Islet of Langerhans (tissue), 1 donor: ENCODE results near the gene PLEKHG5.
"Not testable (repeated sequence)": the region's sequence is repeated elsewhere in the genome, so short reads cannot be mapped to it uniquely, and the experiment has no call there.

Source experiments
- FAIRE-seq: peaks from one replicate; lab custom pipeline; 2011; peaks lifted over from hg19 to GRCh38; lab: Jason Lieb, UNC

PLEKHG5 gene

DNA sequence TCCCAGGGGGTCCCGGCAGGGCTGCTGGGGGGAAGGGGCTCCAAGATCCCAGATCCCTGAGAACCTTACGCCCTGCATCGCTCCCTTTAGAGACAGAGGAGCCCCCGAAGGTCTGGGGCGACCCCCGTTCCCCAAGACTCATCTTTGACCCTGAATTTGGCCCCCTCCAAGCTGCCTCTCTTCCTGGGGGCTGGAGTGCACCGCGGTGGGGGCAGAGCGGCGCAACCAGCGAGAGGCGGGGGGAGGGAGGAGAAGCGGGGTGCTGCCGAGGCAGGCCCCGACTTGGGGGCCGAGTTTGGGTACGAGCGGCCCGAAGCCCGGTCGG lies 5.4 kb upstream of the PLEKHG5 start:
- FAIRE-seq = no peak

DNA sequence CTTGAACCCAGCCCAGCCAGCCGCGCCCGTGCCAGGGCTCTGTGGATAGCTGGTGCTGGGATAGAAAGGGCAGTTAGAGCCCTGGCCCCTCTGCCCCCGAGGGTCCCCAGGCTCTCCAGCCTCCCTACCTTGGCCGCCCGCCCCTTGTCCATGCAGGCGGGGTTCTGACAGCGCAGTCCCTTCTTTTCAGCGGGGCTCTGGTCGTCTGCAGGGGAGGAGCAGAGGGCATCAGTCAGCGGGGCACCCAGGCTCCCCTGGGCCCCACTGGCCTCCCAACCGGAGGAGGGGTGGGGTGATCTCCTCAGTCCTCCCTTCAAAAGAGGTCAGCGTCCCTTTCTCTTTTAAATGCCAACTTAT lies 4.9 kb upstream of the PLEKHG5 start:
- FAIRE-seq = no peak

DNA sequence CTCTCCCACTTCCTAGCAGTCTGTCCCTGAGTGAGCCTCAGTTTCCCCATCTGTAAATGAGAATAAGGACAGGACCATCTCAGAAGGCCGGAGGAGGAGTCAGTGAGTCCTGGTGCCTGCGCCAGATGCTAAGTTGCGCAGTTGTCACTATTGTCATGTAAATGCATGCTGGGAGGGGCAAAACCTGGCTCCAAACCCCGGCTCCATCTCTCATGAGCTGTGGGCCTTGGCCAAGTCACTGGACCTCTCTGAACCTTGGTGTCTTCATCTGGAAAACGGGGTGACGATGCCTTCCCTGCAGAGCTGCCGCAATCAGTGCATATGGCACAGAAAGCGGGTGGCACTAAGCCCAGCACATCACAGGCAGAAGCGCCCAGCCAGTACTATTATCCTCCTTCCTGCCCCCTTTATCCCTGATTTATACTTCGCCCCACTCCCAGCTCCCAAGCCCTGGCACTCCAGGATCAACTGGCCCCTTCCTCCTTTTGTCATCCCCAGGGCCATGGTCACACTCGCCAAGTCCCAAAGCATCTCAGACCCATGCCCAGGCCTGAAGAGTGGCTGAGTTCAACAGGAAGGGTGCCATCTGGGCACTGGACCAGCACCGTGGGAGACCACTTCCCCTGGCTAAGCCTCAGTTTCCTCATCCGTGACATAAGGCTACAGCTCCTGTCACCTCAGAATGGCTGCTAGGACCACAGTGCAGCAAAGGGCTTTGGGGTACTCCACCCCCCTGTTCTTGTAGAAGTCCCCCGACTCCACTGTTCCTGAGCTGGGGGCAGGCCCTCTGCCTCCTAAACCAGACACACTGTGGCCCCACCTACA lies 4.3 kb upstream of the PLEKHG5 start:
- no peak for FAIRE-seq

DNA sequence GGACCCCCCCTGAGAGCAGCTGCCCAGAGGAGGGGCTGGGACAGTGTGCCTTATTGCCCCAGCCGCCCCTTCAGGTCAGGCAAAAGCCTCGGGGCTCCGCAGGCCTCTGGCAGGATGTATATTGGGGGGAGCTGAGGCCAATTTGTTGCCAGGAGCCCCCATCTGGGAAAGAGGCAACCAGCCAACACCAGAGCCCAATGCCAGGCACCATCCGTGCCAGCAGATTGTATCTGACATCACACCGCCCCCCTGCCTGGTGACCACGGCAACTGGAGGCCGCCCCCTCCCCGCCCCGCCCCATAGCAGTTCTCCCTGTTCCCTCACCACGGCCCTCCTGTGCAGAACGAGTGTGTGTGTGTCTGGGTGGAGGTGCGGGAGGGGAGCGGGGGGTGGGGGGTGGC lies 3.6 kb upstream of the PLEKHG5 start:
- no peak for FAIRE-seq

DNA sequence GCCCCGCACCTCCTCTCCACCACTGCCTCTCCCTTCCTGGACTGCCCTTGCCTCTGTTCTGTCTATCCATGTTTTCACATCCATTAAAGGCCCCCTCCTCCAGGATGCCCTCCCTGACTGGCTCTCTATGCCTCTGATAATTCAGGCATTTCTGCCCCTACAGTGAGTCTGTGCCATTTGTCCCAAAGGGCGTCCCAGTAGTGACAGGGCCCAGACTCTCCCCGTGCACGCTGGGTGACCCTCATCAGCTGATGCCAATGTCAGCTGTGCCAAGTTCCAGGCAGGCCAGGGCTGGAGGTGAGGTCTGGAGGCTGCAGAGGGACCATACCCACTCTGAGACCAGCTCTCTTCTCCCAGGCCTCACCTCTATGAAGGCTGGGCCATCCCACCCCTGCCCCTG lies 3.2 kb upstream of the PLEKHG5 start:
- no peak for FAIRE-seq

DNA sequence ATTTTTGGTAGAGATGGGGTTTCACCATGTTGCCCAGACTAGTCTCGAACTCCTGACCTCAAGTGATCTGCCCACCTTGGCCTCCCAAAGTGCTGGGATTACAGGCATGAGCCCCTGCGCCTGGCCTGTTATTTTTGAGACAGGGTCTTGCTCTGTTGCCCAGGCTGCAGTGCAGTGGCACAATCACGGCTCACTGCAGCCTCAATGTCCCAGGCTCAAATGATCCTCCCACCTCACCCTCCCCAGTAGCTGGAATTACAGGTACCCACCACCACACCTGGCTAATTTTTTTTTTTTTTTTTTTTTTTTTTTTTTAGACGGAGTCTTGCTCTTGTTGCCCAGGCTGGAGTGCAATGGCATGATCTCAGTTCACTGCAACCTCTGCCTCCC lies 2.4 kb upstream of the PLEKHG5 start:
- FAIRE-seq = not testable (repeated sequence)

DNA sequence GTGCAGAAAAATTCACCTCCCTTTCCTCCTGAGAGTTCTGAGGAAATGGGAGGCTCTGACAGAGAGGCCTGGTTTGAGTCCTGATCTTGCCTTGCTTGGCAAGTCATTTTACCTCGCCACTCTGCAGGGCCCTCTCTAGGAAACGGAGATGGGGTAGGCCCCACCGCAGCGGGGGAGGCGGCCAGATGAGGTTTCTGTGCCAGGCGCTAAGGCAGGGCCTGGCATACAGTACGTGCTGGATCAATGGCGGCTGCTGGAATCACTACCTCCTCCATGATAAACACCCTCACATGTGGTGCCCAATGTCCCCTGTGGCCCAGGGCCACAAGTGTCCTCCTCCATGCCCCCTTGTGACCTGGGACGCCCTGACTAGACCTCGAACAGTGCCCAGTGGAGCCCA lies 499 bp upstream of the PLEKHG5 start:
- FAIRE-seq = no peak

DNA sequence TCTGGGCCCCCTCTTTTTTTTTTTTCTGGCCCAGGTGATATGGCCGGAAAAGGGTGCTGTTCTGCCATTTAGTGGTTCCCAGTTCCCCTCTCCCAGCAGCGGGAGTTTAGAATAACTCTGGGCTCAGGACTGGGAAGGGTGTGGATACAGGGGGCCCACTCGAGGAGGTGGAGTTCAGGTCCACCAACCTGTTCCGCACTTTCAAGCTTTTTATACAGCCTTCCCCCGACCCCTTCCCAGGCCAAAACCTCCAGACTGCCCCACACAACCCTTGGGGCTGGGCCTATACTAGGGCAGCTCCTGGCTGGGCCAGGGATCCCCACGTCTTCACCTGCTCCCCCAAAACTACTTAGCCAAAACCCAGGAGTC lies 402 bp downstream of the PLEKHG5 start:
- FAIRE-seq = no peak

DNA sequence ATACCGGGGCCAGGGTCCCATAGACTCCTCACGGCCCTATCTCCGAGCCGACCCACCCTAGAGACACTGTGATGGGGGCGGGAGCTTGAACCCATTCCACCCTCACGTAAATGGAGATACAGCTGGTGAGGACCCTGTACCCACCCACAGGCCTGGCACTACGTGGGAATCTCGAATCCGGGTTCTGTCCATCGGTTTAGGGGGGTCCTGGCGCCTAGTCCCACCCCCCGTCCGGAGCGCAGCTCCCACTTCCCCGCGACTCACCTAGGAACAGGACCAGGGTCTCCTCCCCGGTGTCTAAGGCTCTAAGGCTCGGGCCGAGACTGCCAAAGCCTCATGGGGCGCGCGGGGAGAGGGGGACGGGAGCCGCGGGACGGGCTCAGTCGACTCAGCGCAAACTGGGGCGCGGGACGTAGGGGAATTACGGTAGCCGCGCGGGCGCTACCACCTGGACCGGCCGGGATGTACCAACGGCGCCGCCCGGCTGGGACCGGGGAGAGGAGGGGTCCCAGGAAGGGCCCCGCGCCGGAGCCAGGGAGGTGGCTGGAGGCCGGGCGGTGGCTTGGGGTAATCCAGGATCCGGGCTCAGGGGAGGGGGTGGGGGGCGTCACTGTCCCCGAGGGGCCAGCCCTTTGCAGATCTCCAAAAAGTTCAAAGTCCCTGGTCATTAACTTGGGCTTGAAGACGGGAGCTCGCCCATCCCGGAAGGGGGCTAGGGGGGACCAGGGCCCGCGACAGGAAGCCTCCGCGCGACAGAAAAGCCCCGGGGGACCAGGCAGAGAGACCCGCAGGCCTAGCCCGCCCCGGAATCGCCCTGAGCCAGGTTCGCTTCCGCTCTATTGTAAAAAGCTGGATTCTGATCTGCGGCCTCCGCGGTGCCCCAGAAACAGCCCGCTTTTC lies 1.0 kb downstream of the PLEKHG5 start:
- FAIRE-seq = no peak

DNA sequence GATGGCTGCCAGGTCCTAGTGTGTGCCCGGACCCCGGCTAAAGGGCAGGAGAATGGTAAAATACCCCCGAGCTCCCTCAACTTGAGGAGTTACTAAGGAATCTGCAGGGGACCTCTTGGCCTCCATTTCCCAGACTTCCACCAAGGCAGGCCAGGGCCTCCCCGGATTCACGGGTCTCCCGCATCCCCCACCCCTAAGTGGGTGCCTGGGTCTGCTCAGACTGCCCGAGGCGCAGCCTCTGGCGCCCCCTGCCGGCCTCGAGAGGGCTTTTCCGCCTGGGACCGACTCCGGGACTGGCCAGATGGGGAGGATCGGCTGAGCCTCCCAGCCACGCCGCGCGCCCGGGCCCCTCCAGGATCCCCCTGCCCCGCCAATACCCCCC lies 1.7 kb downstream of the PLEKHG5 start:
- no peak for FAIRE-seq

DNA sequence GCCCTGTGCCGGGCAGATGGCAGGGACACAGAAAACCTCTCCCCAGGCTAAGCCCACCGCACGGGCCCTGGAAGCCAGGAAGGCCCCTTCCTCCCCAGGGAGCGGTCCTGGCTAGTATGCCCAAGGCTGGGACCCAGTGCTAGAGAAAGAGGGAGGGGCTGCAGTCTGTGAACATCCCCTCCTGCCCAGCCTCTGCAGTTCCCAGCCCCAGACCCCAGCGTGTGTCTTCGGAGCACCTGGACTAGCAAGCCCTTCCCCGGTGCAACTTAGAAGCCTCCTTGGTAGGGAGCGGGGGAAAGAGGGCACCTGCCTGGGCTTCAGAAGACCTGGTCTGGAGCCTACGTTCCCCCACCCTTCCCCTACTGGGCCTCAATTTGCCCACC lies 2.1 kb downstream of the PLEKHG5 start:
- FAIRE-seq = no peak

DNA sequence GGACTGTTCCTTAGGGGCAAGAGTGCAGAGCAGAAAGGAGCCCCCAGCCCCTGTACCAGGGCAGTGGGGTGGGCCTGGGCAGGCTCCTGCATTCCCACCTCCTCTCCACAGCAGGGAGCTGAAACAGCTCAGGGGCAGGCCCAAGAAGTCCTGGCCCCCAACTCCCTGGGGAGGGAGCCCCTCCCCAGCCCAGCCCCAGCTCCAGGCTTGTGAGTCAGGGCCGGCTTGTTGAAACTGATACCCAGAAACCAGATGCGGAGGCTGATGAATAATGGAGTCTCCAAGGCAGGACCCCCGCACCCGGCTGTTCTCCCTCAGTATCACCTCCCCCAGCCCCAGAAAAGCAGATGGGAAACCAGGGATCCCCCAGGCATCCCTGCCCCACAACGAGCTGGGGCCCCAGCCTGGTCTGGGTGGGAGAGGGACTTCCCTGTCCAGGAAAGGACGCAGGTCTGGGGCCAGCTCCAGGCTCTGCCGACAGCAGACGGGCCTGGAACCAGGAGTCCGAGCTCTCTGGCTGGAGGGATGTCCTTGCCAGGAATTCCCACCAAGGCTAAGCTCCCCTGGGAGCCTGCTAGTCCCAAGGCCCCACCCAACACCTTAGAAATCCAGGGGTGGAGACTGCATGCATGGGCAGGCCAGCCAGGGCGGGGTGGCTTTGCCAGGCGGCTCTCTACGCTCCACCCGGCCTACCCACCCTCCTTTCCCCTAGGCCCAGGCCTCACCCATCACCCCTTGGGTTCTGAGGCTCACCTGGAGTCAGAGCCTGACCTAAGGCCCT lies 2.7 kb downstream of the PLEKHG5 start:
- FAIRE-seq = no peak

DNA sequence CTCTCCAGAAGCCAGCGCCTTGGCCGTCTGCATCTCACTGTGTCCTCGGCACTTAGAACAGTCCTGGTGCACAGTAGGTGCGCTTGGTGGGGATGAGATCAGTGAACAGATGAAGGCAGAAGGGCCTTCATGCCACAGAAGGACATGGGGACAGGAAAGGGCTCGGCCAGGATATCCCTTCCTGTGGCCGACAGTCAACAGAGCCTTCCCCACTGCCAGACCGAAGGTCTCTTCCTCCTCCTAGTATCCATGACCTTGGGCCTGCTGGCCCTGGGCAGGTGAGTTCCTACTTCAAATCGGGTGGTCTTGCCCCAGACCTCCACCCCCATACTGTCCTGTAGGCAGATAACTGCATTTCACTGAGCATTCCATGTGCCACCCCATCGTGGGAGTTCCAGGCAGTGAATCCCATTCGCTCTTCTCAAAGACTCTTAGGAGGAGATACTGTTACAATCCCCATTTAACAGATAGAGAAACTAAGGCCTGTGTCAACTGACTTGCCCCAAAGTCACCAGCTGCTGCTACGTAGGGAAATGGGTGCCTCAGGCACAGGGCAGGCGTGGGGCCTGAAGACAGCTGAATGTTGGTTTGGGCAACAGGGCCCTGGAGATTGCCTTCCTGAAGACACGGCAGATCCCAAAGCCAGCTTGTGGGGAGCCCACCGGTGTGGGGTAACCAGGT lies 3.5 kb downstream of the PLEKHG5 start:
- FAIRE-seq = no peak

DNA sequence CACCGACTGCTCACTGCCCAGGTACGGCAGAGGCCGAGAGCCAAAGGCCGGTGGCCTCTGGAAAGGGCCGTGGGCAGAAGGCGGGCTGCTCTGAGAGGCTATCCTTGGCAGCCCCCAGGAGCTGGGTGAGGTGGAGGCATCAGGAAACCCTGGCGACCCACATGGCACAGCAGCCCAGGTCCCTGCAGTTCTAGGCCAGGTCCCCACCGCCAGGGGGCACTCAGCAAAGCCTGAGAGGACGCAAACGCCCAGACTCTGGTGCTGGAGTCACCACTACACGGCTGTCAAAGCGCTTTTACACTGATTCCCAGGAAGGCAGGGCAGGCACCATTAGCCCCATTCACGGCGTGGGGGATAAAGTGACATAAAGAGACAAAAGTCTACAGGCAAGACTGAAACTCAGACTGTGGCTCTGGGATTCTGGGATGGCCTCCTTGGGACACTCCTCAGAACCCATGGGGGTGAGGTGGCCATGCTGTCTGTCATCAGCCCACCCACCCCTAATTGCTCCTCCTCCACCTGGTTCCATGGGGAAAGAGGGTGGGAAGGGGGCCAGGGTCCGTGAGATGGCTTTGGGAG lies 4.9 kb downstream of the PLEKHG5 start:
- FAIRE-seq = no peak

DNA sequence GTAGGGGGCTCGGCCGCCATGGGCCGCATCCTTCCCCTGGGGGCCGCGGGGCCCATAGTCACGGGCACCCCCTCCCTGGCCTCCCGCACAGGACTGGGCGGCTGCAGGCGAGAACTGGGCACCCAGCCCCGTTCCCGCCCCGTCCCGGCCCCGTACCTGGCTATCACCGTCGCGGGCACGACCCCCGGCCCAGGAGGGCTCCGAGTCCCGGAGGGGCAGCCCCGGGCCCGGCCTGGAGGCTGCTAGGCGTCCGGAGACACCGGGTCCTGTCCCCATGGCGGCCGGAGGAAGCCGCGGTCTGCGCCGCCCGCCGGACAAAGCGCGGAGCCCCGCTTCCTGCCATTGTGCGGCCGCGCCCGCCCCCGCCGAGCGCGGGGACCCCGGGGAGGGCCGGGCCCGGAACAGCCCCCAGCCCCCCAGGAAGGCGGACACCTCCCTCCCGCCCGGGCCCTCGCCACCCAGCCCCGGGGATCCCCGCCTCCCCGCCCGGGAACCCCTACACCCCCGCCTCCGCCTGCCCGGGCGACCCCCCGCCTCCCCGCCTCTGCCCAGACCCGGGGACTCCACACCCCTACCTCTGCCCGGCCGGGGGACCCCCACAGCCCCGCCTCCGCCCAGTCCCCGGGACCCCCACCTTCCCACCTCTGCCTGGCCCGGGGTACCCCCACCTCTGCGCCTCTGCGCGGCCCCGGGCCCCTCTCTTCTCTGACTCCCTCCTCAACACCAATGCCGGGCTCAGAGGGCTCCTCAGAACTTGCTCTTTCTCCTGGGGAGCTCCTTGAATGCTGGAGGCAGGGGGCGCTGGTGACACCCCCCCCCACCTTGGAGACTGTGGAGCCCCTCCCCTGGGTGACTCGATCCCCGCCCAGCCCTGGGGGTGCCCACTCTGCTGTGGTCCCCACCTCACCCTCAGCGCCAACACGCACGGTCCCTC lies 6.0 kb downstream of the PLEKHG5 start:
- no peak for FAIRE-seq

DNA sequence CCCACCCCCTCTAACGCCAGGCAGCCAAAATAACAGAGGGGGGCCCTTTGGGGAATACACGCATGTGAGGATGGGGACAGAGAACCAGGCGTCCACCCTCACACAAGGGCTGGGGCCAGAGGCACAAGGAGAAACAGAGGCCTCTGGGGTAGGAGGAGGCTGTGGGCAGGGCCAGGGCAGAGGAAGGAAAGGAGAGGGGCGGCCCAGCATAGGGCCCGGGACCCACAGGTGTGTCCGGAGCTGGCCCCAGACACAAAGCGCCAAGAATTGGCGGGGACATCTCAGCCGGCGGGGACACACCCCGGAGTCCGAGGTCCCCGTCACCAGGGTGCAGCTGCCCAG lies 6.7 kb downstream of the PLEKHG5 start:
- no peak for FAIRE-seq

DNA sequence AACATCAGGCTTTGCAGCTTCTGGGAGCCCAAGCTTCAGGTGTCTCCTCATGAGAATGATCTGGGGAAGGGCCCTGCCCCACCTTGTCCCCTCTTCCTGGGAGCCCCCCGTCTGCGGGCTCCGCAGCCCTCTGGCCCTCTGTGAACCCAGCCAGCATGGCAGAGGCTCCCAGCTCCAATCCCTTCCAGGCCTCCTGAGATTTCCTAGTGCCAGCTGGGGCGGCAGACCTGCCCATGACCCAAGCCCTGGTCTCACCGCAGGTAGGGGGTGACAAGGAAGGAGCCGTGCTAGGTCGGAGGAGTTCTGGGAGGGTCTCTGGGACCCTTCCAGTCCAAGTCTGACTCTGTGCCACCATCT lies 7.7 kb downstream of the PLEKHG5 start:
- no peak for FAIRE-seq

DNA sequence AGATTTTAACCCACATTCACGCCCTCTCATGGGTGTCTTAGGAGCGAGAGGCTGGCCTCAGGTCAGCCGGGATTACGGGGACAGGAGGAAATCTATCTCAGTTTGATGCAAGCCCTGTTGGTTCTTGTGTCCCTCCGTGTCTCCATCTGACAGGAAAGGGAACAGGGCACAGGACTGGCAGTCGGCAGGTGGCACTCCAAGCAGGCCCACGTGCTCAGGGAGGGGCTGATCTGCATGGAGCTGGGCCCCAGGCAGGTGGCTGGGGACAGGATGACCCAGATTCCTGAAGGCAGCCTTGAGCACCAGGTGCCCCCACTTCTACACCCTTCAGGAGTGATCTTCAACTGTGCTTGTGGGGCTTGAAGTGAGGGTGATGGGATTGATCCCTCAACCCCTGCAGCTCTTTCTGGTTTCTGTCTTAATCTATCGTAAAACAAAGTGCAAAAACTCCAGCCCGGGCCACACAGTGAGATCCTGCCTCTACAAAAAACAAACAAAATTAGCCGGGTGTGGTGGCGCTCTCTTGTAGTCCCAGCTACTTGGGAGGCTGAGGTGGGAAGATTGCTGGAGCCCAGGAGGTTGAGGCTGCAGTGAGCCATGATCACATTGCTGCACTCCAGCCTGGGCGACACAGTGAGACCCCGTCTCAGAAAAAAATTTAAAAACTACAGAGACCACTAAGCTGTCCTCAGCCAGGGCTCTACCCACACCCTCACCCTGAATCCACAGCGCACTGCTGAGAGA lies 8.3 kb downstream of the PLEKHG5 start:
- FAIRE-seq = no peak

DNA sequence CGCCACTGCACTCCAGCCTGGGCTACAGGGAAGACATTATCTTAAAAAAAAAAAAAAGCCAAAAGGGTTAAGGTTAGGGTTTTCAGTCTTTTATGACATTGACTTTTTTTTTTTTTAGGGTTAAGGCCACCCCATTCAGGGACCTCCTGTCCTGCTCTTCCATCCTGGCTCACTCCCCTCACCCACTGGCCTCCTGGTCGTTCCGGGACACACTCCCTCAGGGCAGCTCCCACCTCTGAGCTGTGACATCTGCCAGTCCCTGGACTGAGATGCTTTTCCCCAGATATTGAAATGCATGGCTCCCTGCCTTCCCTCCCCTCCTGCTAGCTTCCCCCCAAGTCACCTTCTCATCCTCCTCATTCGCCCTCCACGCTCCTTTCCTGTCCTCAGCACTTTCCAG lies 9.6 kb downstream of the PLEKHG5 start:
- FAIRE-seq = no peak

DNA sequence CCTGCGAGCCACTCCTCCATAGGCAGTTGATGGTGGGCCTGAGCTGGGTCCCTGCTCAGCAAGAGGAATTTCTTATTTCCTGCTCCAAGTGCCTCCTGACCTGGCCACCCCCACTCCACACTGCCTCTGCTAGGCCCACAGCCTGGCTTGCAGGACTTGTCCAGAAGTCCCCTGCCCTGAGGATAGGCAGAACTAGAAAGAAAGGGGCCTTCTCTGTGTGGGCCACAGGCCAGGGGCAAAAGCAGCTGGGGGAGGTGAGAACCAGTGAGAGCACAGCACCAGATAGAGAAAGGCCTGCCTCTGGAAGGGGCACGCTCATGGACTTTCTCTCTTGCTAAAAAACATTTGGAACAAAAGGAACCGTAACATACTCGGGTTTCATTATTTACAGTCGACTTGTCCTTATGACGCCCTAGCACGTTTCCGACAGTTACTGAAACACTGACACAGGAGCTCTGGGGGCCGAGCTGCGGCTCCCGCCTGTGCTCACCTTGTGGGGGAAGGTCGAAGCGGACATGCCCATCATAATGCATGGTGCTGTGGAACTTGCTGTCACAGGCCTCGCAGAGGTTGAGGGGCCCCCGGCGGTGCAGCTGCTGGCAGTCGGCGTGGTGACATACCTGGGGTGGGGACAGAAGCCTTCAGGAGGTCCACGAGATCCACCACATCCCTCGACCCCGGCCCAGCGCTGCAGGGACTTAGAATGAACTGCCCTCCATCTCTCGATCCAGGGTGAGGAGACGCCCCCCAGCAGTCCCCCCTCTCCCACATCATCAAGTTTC lies 14.2 kb downstream of the PLEKHG5 start:
- no peak for FAIRE-seq
